ENCODE measurements around the gene LDB2. TPM values are rescaled to one million over a fixed set of nuclear protein-coding genes. Genes with fewer than 3 reads are reported as not detected.

LDB2 gene
- total RNA-seq, 2 experiments from 2014 or later, result not detected

DNA sequence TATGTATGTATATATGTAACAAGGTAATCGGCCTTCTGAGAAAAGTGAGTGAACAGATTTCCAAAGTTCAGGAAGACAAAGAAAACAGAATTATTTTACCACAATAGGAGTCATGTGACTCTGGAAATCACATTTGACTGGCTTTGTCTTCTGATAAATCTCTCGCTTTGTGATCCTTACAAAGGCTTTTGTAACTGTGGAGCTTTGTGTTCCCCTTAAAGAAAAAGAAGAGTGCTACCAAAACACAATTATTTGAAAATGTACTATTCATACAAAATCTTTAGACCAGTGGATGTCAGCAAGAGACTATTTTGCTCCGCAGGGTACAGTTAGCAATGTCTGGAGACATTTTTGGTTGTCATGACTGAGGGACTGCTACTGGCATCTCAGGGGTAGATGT, 238.8 kb downstream of the LDB2 start:
- no peak overlapping the region for H3K4me3 ChIP-seq (ENCODE audit: low read depth, low read length, poor library complexity, severe bottlenecking)
- H3K9me3 ChIP-seq (ENCODE audit: low read length), result no peaks in the 10 kb centered on the region
- no peaks in the 10 kb centered on the region for H3K36me3 ChIP-seq (ENCODE audit: insufficient read depth, low read length)
- H4K20me1 ChIP-seq (ENCODE audit: insufficient read depth, low read length), result no peaks in the 10 kb centered on the region
- TF ChIP-seq, protein P1, sequence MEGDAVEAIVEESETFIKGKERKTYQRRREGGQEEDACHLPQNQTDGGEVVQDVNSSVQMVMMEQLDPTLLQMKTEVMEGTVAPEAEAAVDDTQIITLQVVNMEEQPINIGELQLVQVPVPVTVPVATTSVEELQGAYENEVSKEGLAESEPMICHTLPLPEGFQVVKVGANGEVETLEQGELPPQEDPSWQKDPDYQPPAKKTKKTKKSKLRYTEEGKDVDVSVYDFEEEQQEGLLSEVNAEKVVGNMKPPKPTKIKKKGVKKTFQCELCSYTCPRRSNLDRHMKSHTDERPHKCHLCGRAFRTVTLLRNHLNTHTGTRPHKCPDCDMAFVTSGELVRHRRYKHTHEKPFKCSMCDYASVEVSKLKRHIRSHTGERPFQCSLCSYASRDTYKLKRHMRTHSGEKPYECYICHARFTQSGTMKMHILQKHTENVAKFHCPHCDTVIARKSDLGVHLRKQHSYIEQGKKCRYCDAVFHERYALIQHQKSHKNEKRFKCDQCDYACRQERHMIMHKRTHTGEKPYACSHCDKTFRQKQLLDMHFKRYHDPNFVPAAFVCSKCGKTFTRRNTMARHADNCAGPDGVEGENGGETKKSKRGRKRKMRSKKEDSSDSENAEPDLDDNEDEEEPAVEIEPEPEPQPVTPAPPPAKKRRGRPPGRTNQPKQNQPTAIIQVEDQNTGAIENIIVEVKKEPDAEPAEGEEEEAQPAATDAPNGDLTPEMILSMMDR (conservative IDR thresholded peaks at IDR 0.05; ENCODE audit: low read length), result no peak
- TF ChIP-seq EZH2phosphoT487 (IDR thresholded peaks at IDR 0.05; ENCODE audit: borderline replicate concordance, low read depth, low read length), result no peak
- CTCF ChIA-PET (ENCODE audit: unreplicated experiment), result no interaction called here
- POLR2A ChIA-PET, result no interaction called here
- H2AFZ ChIP-seq (ENCODE audit: low read length), result no peak overlapping the region
- H3K4me2 ChIP-seq (ENCODE audit: low read length), result no peak overlapping the region
- H3K79me2 ChIP-seq (ENCODE audit: insufficient read depth, low read depth, low read length), result no peaks in the 10 kb centered on the region
- BruUV-seq (replicated peaks), result no TSS peak
- intact Hi-C loops (cut with micrococcal nuclease; ENCODE audit: unreplicated experiment), result no loop called here
- no peak for DNase-seq (ENCODE audit: low spot score)
- H3K9me2 ChIP-seq (ENCODE audit: insufficient read depth, low read length), result no peaks in the 10 kb centered on the region
- no peaks in the 10 kb centered on the region for H3K4me1 ChIP-seq (ENCODE audit: insufficient read depth, low read length, poor library complexity, severe bottlenecking)
- no peak overlapping the region for H3K27ac ChIP-seq (ENCODE audit: low read depth, low read length, poor library complexity, severe bottlenecking)

DNA sequence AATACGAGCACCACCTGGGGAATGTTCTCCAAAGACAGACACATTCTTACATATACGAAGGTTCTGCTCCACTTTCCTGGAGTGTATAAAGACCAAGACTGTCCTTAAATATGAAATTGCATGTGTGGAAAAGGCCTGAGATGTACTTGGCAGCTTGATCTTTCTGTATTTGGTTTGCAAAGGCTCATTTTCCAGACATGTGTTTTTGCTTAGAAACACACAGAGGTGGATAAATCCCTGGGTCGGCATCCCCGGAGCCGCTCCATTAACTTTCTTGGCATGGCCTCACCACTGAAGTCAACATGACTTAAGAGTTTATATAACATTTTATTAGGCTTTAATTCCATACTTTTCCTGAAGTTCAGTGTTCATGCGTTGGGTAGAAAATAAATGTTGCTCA, 239.4 kb downstream of the LDB2 start:
- Histone ChIP-seq H4K20me1 (ENCODE audit: insufficient read depth, low read length) (no peaks in the 10 kb centered on the region), H3K27ac (ENCODE audit: low read depth, low read length, poor library complexity, severe bottlenecking) (no peak overlapping the region), H3K4me1 (ENCODE audit: insufficient read depth, low read length, poor library complexity, severe bottlenecking) (no peaks in the 10 kb centered on the region), H3K4me3 (ENCODE audit: low read depth, low read length, poor library complexity, severe bottlenecking) (no peak overlapping the region), H3K36me3 (ENCODE audit: insufficient read depth, low read length) (no peaks in the 10 kb centered on the region), H3K9me3 (ENCODE audit: low read length) (no peaks in the 10 kb centered on the region), H3K4me2 (ENCODE audit: low read length) (no peak overlapping the region), H3K79me2 (ENCODE audit: insufficient read depth, low read depth, low read length) (no peaks in the 10 kb centered on the region), H3K9me2 (ENCODE audit: insufficient read depth, low read length) (no peaks in the 10 kb centered on the region), H2AFZ (ENCODE audit: low read length) (no peak overlapping the region)
- ChIA-PET CTCF (ENCODE audit: unreplicated experiment) (no interaction called here), POLR2A (no interaction called here)
- no TSS peak for BruUV-seq (replicated peaks)
- no peak for TF ChIP-seq EZH2phosphoT487 (IDR thresholded peaks at IDR 0.05; ENCODE audit: borderline replicate concordance, low read depth, low read length)
- no peak for DNase-seq (ENCODE audit: low spot score)
- intact Hi-C loops (cut with micrococcal nuclease; ENCODE audit: unreplicated experiment), result no loop called here

DNA sequence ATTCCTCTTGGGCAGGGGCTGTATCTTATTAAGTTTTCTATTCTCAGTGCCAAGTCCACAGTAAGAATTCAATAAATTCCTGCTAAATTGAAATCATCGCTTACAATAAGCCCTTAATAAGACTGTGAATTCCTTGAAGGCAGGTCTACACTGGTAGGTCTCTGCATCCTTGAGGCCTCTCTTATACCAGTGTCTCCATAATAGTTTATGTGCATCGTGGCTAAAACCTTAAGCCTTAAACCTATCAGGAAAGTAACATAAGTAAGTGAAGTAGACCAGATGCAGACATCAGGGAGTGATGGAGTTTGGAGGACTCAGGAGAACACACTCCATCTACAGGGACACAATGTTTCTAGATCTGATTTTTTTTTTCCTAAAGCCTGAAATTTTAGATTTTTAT, 240.3 kb downstream of the LDB2 start:
- Histone ChIP-seq H3K36me3 (ENCODE audit: insufficient read depth, low read length) (no peaks in the 10 kb centered on the region), H3K4me1 (ENCODE audit: insufficient read depth, low read length, poor library complexity, severe bottlenecking) (no peaks in the 10 kb centered on the region), H3K4me2 (ENCODE audit: low read length) (no peak overlapping the region), H3K4me3 (ENCODE audit: low read depth, low read length, poor library complexity, severe bottlenecking) (no peak overlapping the region), H3K9me2 (ENCODE audit: insufficient read depth, low read length) (no peaks in the 10 kb centered on the region), H4K20me1 (ENCODE audit: insufficient read depth, low read length) (no peaks in the 10 kb centered on the region), H3K27ac (ENCODE audit: low read depth, low read length, poor library complexity, severe bottlenecking) (no peak overlapping the region), H3K9me3 (ENCODE audit: low read length) (no peaks in the 10 kb centered on the region), H2AFZ (ENCODE audit: low read length) (no peak overlapping the region), H3K79me2 (ENCODE audit: insufficient read depth, low read depth, low read length) (no peaks in the 10 kb centered on the region)
- no TSS peak for BruUV-seq (replicated peaks)
- TF ChIP-seq EZH2phosphoT487 (IDR thresholded peaks at IDR 0.05; ENCODE audit: borderline replicate concordance, low read depth, low read length), result no peak
- TF ChIP-seq, protein P1 (conservative IDR thresholded peaks at IDR 0.05; ENCODE audit: low read length), result no peak
- no peak for DNase-seq (ENCODE audit: low spot score)
- CTCF ChIA-PET (ENCODE audit: unreplicated experiment), result no interaction called here
- intact Hi-C loops (cut with micrococcal nuclease; ENCODE audit: unreplicated experiment), result no loop called here
- POLR2A ChIA-PET, result no interaction called here
